CD4-positive, CD25-positive, alpha-beta regulatory T cell (primary cell): ENCODE results near the gene PFN4. TPM values are rescaled to one million over a fixed set of nuclear protein-coding genes. Genes with fewer than 3 reads are reported as not detected.

Experiments
- ATAC-seq, 2 donors: fragments of 150-1000 bp; cut with Tn5 transposase; one replicate each; pipeline ENCODE4 v1.10.0; 2021; ENCODE audit warnings: low read depth in 2 of 2, moderate number of reproducible peaks in 2 of 2, moderate library complexity in 1 of 2
- DNase-seq, 3 donors: peaks; one replicate each; pipeline versions ENCODE4 v3.0.0 to v3.0.0-alpha.2; 2012 to 2022; ENCODE audit warnings: mixed read lengths in 1 of 3
- H3K27ac ChIP-seq: one replicate; pipeline ENCODE4 v1.7.0; 2013; ENCODE audit warnings: mild to moderate bottlenecking, low read length; ENCODE audit not compliant: insufficient read depth, poor library complexity, severe bottlenecking
- H3K27me3 ChIP-seq: one replicate; pipeline ENCODE4 v1.7.0; 2013; ENCODE audit warnings: low read length; ENCODE audit not compliant: control insufficient read depth, insufficient read depth
- H3K36me3 ChIP-seq: one replicate; pipeline ENCODE4 v1.7.0; 2013; ENCODE audit warnings: mild to moderate bottlenecking, low read length, moderate library complexity; ENCODE audit not compliant: control insufficient read depth, insufficient read depth
- H3K4me1 ChIP-seq: 2 replicates; pipeline ENCODE4 v1.7.0; 2013; ENCODE audit warnings: mild to moderate bottlenecking, low read length; ENCODE audit not compliant: insufficient read depth, control insufficient read depth, poor library complexity, severe bottlenecking
- H3K4me3 ChIP-seq: one replicate; pipeline ENCODE4 v1.7.0; 2013; ENCODE audit warnings: low read depth, mild to moderate bottlenecking, low read length, moderate library complexity
- H3K9me3 ChIP-seq, 2 experiments: 1 replicate in 1 of 2; 2 replicates in 1 of 2; pipeline ENCODE4 v1.7.0; 2013; ENCODE audit warnings: low read length in 2 of 2, mild to moderate bottlenecking in 1 of 2, moderate library complexity in 1 of 2; ENCODE audit not compliant: control insufficient read depth in 2 of 2
- H3K27ac Mint-ChIP-seq, 3 donors: one replicate each; pipeline ENCODE4 v1.8.0; 2020 to 2022; ENCODE audit warnings: mild to moderate bottlenecking in 3 of 3, mixed read lengths in 3 of 3, moderate library complexity in 2 of 3
- H3K27me3 Mint-ChIP-seq: one replicate; pipeline ENCODE4 v1.8.0; 2022; ENCODE audit warnings: mild to moderate bottlenecking, mixed read lengths
- H3K36me3 Mint-ChIP-seq: one replicate; pipeline ENCODE4 v1.8.0; 2020; ENCODE audit warnings: mixed read lengths
- H3K4me1 Mint-ChIP-seq, 4 donors: one replicate each; pipeline ENCODE4 v1.8.0; 2020 to 2022; ENCODE audit warnings: mixed read lengths in 4 of 4, mild to moderate bottlenecking in 1 of 4
- H3K4me3 Mint-ChIP-seq, 4 donors: one replicate each; pipeline ENCODE4 v1.8.0; 2020 to 2022; ENCODE audit warnings: mild to moderate bottlenecking in 4 of 4, mixed read lengths in 4 of 4, moderate library complexity in 3 of 4
- H3K9me3 Mint-ChIP-seq, 7 donors: one replicate each; pipeline ENCODE4 v1.8.0; 2020 to 2022; ENCODE audit warnings: mixed read lengths in 7 of 7, mild to moderate bottlenecking in 3 of 7, moderate library complexity in 2 of 7
- polyA plus RNA-seq, 4 donors: library from polyadenylated mRNA; unstranded; fragments of 300-500 nt; fragmentation: Illumina TruSeq; gene quantifications; one replicate each; pipeline ENCODE4 v1.2.3, GENCODE V29; 2021
- total RNA-seq: library from RNA; stranded (reverse); gene quantifications from one replicate; pipeline ENCODE4 v1.2.3, GENCODE V29; 2022

Gene PFN4
- total and polyA plus RNA-seq, 5 donors from 2014 or later: not detected

- peaks cover 18% of the 10 kb centered on the region for H3K36me3 ChIP-seq
- peak overlapping the region; percentile 98 to 100 (median 98) for H3K4me3 Mint-ChIP-seq
- peak overlapping the region in 2 of 3 donors; percentile 99 to 100 for H3K27ac Mint-ChIP-seq
- H3K27me3 ChIP-seq: no peaks in the 10 kb centered on the region
- no peaks in the 10 kb centered on the region for H3K27me3 Mint-ChIP-seq
- H3K27ac ChIP-seq: peak overlapping the region; percentile 88
- no peaks in the 10 kb centered on the region for H3K9me3 ChIP-seq
- H3K36me3 Mint-ChIP-seq: peaks cover 21% of the 10 kb centered on the region
- ATAC-seq (peak in 1 of 2 donors; percentile 13), DNase-seq (no peak)
- H3K9me3 Mint-ChIP-seq: peaks cover 0 to 2% (median 0%) of the 10 kb centered on the region in 7 donors
- H3K4me1 Mint-ChIP-seq: peaks cover 5 to 42% (median 26%) of the 10 kb centered on the region in 4 donors
- peak overlapping the region; percentile 19 for H3K4me3 ChIP-seq
- H3K4me1 ChIP-seq: peaks cover 17% of the 10 kb centered on the region
These were observed 46.1 kb downstream of the PFN4 start for GRCh38 chr2:24076849-24077534.

GRCh38 chr2:24075915-24076848, 47.0 kb downstream of the PFN4 start, which contains the start of gene SF3B6:
Gene SF3B6 (minus strand): TSS chr2:24076326. CDS start chr2:24076229, 97 bp downstream.
- H3K4me3 ChIP-seq: peak within 1 kb of the TSS; percentile 90
- peak; percentile 99 to 100 (median 100) for DNase-seq
- peaks cover 17% of the 10 kb centered on the region for H3K4me1 ChIP-seq
- ATAC-seq: peak; percentile 84 to 87
- H3K4me1 Mint-ChIP-seq: peaks cover 5 to 42% (median 26%) of the 10 kb centered on the region in 4 donors
- peaks cover 20% of the 10 kb centered on the region for H3K36me3 Mint-ChIP-seq
- no peaks in the 10 kb centered on the region for H3K9me3 ChIP-seq
- H3K27me3 Mint-ChIP-seq: no peaks in the 10 kb centered on the region
- peak within 1 kb of the TSS; percentile 98 to 100 (median 98) for H3K4me3 Mint-ChIP-seq
- H3K9me3 Mint-ChIP-seq: peaks cover 0 to 2% (median 0%) of the 10 kb centered on the region in 7 donors
- peaks cover 25% of the 10 kb centered on the region for H3K36me3 ChIP-seq
- peak within 1 kb of the TSS; percentile 88 for H3K27ac ChIP-seq
- H3K27ac Mint-ChIP-seq: peak within 1 kb of the TSS; percentile 96 to 100 (median 99)
- H3K27me3 ChIP-seq: no peaks in the 10 kb centered on the region

- H3K36me3 ChIP-seq: peaks cover 25% of the 10 kb centered on the region
- Mint-ChIP-seq H3K4me3 (peak overlapping the region; percentile 98 to 100 (median 98)), H3K4me1 (peaks cover 5 to 42% (median 25%) of the 10 kb centered on the region in 4 donors), H3K27me3 (no peaks in the 10 kb centered on the region), H3K27ac (peak overlapping the region; percentile 63 to 99 (median 96)), H3K9me3 (peaks cover 0 to 2% (median 0%) of the 10 kb centered on the region in 7 donors), H3K36me3 (peaks cover 20% of the 10 kb centered on the region)
- peaks cover 17% of the 10 kb centered on the region for H3K4me1 ChIP-seq
- no peaks in the 10 kb centered on the region for H3K9me3 ChIP-seq
- no peaks in the 10 kb centered on the region for H3K27me3 ChIP-seq
- ATAC-seq: no peak
- no peak for DNase-seq
- H3K4me3 ChIP-seq: peak overlapping the region; percentile 90
- H3K27ac ChIP-seq: peak overlapping the region; percentile 88
These were observed 47.9 kb downstream of the PFN4 start for GRCh38 chr2:24075259-24075658.

GRCh38 chr2:24073816-24074215, 49.3 kb downstream of the PFN4 start:
- Mint-ChIP-seq H3K9me3 (peaks cover 0 to 2% (median 0%) of the 10 kb centered on the region in 7 donors), H3K36me3 (peaks cover 20% of the 10 kb centered on the region), H3K27me3 (no peaks in the 10 kb centered on the region), H3K27ac (no peak overlapping the region), H3K4me3 (peak overlapping the region in 3 of 4 donors; percentile 10 to 91 (median 49)), H3K4me1 (peaks cover 5 to 42% (median 25%) of the 10 kb centered on the region in 4 donors)
- ATAC-seq (no peak), DNase-seq (no peak)
- Histone ChIP-seq H3K36me3 (peaks cover 39% of the 10 kb centered on the region), H3K4me1 (peaks cover 17% of the 10 kb centered on the region), H3K9me3 (no peaks in the 10 kb centered on the region), H3K4me3 (no peak overlapping the region), H3K27ac (peak overlapping the region; percentile 8), H3K27me3 (no peaks in the 10 kb centered on the region)

GRCh38 chr2:24072259-24072658, 50.9 kb downstream of the PFN4 start:
- H3K27ac Mint-ChIP-seq: peak overlapping the region in 1 of 3 donors; percentile 28
- H3K27me3 Mint-ChIP-seq: no peaks in the 10 kb centered on the region

GRCh38 chr2:24065341-24065740, 57.8 kb downstream of the PFN4 start:
- H3K36me3 ChIP-seq: peaks cover 33% of the 10 kb centered on the region
- Mint-ChIP-seq H3K36me3 (peaks cover 5% of the 10 kb centered on the region), H3K27ac (no peak overlapping the region), H3K4me1 (no peaks in the 10 kb centered on the region), H3K9me3 (no peaks in the 10 kb centered on the region), H3K4me3 (no peak overlapping the region), H3K27me3 (no peaks in the 10 kb centered on the region)
- no peaks in the 10 kb centered on the region for H3K4me1 ChIP-seq
- DNase-seq: no peak
- no peaks in the 10 kb centered on the region for H3K27me3 ChIP-seq
- ATAC-seq: no peak
- no peak overlapping the region for H3K27ac ChIP-seq
- no peak overlapping the region for H3K4me3 ChIP-seq
- no peaks in the 10 kb centered on the region for H3K9me3 ChIP-seq

More at GRCh38 chr2:24072259-24072658, 50.9 kb downstream of the PFN4 start:
- Mint-ChIP-seq H3K4me1 (peaks cover 5 to 34% (median 23%) of the 10 kb centered on the region in 4 donors), H3K36me3 (peaks cover 22% of the 10 kb centered on the region), H3K9me3 (peaks cover 0 to 2% (median 0%) of the 10 kb centered on the region in 7 donors), H3K4me3 (peak overlapping the region in 1 of 4 donors; percentile 7)
- peaks cover 47% of the 10 kb centered on the region for H3K36me3 ChIP-seq
- ATAC-seq: no peak
- no peak for DNase-seq
- H3K9me3 ChIP-seq: no peaks in the 10 kb centered on the region
- peaks cover 12% of the 10 kb centered on the region for H3K4me1 ChIP-seq
- H3K27ac ChIP-seq: no peak overlapping the region
- H3K27me3 ChIP-seq: no peaks in the 10 kb centered on the region
- H3K4me3 ChIP-seq: no peak overlapping the region
